Prostate gland (tissue), 2 donors: Measurements from ENCODE around the gene MTMR1.

Experiments
- POLR2A ChIP-seq: fragments of 450-650 bp; IDR thresholded peaks from one replicate; pipeline ENCODE4 v1.6.1; 2016; ENCODE audit warnings: antibody characterized with exemption, mild to moderate bottlenecking
- POLR2AphosphoS5 ChIP-seq: sonication (generic); formaldehyde crosslinking; IDR thresholded peaks from one replicate; pipeline ENCODE4 v1.6.1; 2017; ENCODE audit warnings: antibody characterized with exemption
- TF ChIP-seq, protein P1 (sequence below), 4 experiments: fragments of 200-600 bp in 2 of 4; fragments of 450-650 bp in 2 of 4; sonication (generic) in 2 of 4; IDR thresholded peaks; 1 replicate in 3 of 4; 2 replicates in 1 of 4; pipeline ENCODE4 v1.5.1; 2016 to 2019; ENCODE audit warnings: antibody characterized with exemption in 4 of 4, mild to moderate bottlenecking in 2 of 4, moderate library complexity in 2 of 4

DNA sequence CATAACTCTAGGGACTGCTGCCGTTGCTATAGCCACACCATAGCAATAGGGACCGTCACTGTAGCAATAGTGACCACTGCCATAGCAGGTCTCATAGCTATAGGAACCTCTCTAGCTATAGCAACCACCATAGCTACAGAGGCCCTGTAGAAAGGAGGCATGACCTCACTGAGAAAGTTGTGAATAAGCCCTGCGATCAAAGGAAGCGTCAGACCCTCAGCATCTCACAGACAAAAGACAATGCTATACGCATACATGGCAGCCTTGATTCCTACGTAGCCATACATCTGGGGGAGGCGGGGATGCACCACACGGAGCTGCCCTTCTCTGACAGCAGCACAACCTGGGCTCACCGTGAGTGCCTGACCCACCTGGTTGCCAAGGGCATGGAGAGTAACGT lies 88.5 kb downstream of the MTMR1 start:
- TF ChIP-seq POLR2A (no peak), POLR2AphosphoS5 (no peak)
- TF ChIP-seq, protein P1, sequence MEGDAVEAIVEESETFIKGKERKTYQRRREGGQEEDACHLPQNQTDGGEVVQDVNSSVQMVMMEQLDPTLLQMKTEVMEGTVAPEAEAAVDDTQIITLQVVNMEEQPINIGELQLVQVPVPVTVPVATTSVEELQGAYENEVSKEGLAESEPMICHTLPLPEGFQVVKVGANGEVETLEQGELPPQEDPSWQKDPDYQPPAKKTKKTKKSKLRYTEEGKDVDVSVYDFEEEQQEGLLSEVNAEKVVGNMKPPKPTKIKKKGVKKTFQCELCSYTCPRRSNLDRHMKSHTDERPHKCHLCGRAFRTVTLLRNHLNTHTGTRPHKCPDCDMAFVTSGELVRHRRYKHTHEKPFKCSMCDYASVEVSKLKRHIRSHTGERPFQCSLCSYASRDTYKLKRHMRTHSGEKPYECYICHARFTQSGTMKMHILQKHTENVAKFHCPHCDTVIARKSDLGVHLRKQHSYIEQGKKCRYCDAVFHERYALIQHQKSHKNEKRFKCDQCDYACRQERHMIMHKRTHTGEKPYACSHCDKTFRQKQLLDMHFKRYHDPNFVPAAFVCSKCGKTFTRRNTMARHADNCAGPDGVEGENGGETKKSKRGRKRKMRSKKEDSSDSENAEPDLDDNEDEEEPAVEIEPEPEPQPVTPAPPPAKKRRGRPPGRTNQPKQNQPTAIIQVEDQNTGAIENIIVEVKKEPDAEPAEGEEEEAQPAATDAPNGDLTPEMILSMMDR (IDR thresholded peaks at IDR 0.05) = no peak
